ENCODE data around the gene C16orf90.
"Not testable (repeated sequence)": the region's sequence is repeated elsewhere in the genome, so short reads cannot be mapped to it uniquely, and the experiment has no call there.

C16orf90 gene

DNA sequence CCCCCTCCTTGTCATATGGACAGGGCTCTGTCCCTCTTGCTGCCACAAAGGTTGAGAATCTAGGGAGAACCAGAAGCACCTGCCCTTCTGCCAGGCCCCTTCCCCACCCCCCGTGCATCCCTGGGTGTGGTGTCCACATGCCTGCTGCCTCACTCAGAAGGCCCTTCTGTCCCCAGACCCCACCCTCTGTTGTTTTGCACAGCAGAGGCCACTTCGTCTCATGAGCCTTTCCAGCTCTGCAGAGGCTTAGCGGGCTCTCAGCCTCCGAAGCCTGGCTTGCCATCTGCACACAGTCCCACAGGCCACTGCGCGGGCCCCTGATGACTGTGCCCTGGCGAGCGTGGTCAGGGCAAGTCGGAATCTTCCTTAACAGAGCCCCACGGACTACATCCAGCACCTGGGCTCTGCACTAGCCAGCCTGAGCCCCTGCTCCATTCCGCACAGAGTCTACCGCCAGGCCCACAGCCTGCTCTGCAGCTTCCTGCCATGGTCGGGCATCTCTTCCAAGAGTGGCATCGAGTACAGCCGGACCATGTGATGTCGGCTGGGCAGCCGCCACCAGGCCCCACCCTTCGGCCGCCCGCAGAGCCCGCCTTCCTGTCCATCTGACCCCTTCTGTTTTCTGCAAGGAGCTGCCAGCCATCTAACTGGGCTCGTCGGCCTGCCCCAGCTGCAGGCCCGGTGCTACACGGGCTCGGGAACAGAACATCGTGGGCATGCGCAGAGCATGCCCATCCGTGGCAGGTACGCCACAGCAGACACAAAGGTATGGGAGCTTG lies 10.8 kb downstream of the C16orf90 start:
- Histone ChIP-seq H3K36me3 (ENCODE audit: control insufficient read depth in 2 of 2, insufficient read depth in 2 of 2, low read length in 2 of 2) (peaks cover 45 to 52% of the 10 kb centered on the region in 2 donors), H3K9ac (ENCODE audit: low read length in 2 of 2) (no peak overlapping the region), H3K4me1 (ENCODE audit: control insufficient read depth, insufficient read depth, low read length) (peaks cover 1% of the 10 kb centered on the region), H3K27ac (ENCODE audit: low read length) (no peak overlapping the region), H3K27me3 (ENCODE audit: control insufficient read depth in 1 of 2, insufficient read depth in 2 of 2, low read length in 2 of 2) (no peaks in the 10 kb centered on the region), H3K9me3 (ENCODE audit: control insufficient read depth in 2 of 2, low read length in 2 of 2) (no peaks in the 10 kb centered on the region), H3K4me3 (ENCODE audit: low read length in 2 of 2) (no peak overlapping the region)

DNA sequence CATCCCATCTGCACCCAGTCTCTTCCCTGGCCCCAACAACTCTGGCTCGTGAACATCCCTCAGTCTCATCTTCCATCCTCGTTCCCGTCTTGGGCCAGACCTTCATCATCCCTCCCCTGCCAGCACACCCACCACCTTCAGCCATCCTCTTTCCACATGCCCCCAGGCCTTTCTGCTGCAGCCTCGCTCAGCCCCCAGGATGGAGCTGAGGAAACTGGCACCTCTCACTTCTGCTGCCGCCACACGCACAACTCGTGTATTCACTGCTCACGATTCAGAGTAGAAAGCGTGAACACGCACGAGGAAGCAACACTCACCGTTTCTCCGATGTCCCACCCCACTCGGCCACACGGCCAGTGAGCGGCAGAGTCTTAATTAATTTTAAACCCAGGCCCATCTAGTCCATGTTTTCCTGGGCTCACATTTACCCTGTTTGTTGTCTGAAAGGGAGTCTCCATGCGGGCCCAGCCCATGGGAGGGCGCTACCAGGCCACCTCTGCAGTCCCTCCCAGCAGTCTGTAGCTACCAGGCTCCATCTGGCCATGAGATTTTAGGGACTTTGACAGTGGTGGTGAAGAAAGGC lies 12.5 kb downstream of the C16orf90 start:
- Histone ChIP-seq H3K9me3 (ENCODE audit: control insufficient read depth in 2 of 2, low read length in 2 of 2) (no peaks in the 10 kb centered on the region), H3K36me3 (ENCODE audit: control insufficient read depth in 2 of 2, insufficient read depth in 2 of 2, low read length in 2 of 2) (peaks cover 52 to 59% of the 10 kb centered on the region in 2 donors), H3K9ac (ENCODE audit: low read length in 2 of 2) (no peak overlapping the region), H3K4me3 (ENCODE audit: low read length in 2 of 2) (no peak overlapping the region), H3K4me1 (ENCODE audit: control insufficient read depth, insufficient read depth, low read length) (peaks cover 2% of the 10 kb centered on the region), H3K27me3 (ENCODE audit: control insufficient read depth in 1 of 2, insufficient read depth in 2 of 2, low read length in 2 of 2) (no peaks in the 10 kb centered on the region), H3K27ac (ENCODE audit: low read length) (no peak overlapping the region)

DNA sequence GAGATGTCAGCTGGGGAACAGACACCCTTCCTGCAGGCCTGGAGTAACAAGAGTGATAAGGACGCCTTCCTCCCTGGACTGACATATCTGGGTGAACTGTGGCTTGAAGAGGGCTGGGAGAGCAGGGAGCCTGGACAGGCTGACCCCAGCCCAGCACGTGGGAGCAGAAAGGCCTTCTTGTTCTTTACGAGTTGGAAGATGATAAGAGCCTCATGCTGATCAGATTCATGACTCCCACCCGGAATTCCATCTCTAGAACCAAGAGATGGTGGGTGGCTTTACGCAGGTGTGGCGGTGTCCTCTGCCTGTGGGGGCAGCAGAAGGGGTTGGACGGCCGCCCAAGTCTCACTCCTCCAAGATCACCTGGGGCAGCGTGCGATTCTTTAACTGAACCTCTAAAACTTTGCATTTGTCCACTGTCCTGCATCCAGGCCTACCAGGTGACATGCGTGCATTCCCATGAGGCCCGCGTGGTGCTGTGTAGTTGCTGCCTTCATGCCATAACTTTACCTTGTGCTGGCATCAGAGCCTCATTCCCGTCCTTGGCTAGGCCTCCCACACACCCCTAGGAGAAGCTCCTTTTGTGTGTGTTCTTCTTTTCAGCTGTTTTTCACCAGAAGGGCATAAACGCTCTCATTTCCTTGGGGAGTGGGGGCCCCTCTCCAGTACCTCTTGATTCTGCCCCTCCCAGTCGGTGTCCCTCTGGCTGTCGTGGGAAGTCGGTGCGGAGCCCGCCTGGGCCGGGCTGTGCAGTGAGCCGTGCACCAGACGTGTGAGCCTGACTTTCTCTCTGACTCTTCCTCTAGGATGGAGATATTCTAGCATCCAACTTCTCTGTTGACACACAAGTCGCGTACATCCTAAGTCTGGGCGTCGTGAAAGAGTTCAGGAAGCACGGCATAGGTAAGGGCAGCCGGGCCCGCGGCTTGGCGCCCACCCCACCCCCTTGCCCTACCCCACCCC lies 13.3 kb downstream of the C16orf90 start:
- Histone ChIP-seq H3K27ac (ENCODE audit: low read length) (no peak overlapping the region), H3K36me3 (ENCODE audit: control insufficient read depth in 2 of 2, insufficient read depth in 2 of 2, low read length in 2 of 2) (peaks cover 52 to 56% of the 10 kb centered on the region in 2 donors), H3K4me1 (ENCODE audit: control insufficient read depth, insufficient read depth, low read length) (peaks cover 2% of the 10 kb centered on the region)

DNA sequence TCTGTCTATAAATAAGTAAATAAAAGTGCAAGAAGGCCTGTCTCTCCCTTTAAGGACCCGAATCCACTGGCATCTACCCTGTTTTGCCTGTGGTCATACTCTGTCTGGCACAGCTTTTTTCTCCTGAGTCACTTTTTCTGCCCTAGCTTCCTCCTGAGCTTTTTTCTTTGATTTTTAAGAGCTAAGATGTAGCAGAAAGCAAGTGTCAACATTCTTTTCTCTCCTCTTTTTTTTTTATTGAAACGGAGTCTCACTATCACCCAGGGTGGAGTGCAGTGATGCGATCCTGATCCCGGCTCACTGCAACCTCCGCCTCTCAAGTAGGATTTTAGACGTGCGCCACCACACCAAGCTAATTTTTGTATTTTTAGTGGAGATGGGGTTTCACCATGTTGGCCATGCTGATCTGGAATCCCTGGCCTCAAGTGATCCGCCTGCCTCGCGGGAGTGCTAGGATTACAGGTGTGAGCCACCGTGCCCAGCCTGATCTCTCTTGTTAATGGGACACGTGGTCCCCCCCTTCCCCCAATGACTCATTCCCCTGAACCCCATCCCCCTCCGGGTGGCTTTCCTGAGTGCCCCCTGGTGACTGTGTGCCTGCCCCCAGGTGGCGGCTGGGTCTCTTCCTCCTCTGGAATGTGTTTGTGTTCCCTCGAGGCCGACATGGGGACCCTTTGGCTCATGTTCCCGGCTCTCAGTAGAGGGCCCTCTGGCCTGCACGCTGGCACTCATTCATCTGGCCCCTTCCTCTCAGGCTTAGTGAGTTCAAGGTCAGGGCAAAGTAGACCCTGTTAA lies 14.2 kb downstream of the C16orf90 start:
- Histone ChIP-seq H3K9ac (ENCODE audit: low read length in 2 of 2) (no peak overlapping the region), H3K4me3 (ENCODE audit: low read length in 2 of 2) (no peak overlapping the region), H3K9me3 (ENCODE audit: control insufficient read depth in 2 of 2, low read length in 2 of 2) (no peaks in the 10 kb centered on the region), H3K4me1 (ENCODE audit: control insufficient read depth, insufficient read depth, low read length) (peaks cover 2% of the 10 kb centered on the region), H3K36me3 (ENCODE audit: control insufficient read depth in 2 of 2, insufficient read depth in 2 of 2, low read length in 2 of 2) (peaks cover 51 to 56% of the 10 kb centered on the region in 2 donors), H3K27ac (ENCODE audit: low read length) (no peak overlapping the region), H3K27me3 (ENCODE audit: control insufficient read depth in 1 of 2, insufficient read depth in 2 of 2, low read length in 2 of 2) (no peaks in the 10 kb centered on the region)

More for the DNA sequence above, 13.3 kb downstream of the C16orf90 start:
- no peaks in the 10 kb centered on the region for H3K27me3 ChIP-seq (ENCODE audit: control insufficient read depth in 1 of 2, insufficient read depth in 2 of 2, low read length in 2 of 2)
- H3K4me3 ChIP-seq (ENCODE audit: low read length in 2 of 2): no peak overlapping the region
- H3K9ac ChIP-seq (ENCODE audit: low read length in 2 of 2): no peak overlapping the region
- H3K9me3 ChIP-seq (ENCODE audit: control insufficient read depth in 2 of 2, low read length in 2 of 2): no peaks in the 10 kb centered on the region

GRCh38 chr16:3479654-3480216 lies 15.6 kb downstream of the C16orf90 start:
- H3K4me1 ChIP-seq (ENCODE audit: control insufficient read depth, insufficient read depth, low read length): peaks cover 2% of the 10 kb centered on the region
- H3K9ac ChIP-seq (ENCODE audit: low read length in 2 of 2): no peak overlapping the region
- no peak overlapping the region for H3K27ac ChIP-seq (ENCODE audit: low read length)
- no peak overlapping the region for H3K4me3 ChIP-seq (ENCODE audit: low read length in 2 of 2)
- peaks cover 39 to 43% of the 10 kb centered on the region in 2 donors for H3K36me3 ChIP-seq (ENCODE audit: control insufficient read depth in 2 of 2, insufficient read depth in 2 of 2, low read length in 2 of 2)
- H3K27me3 ChIP-seq (ENCODE audit: control insufficient read depth in 1 of 2, insufficient read depth in 2 of 2, low read length in 2 of 2): no peaks in the 10 kb centered on the region
- no peaks in the 10 kb centered on the region for H3K9me3 ChIP-seq (ENCODE audit: control insufficient read depth in 2 of 2, low read length in 2 of 2)

GRCh38 chr16:3478242-3478925 lies 16.9 kb downstream of the C16orf90 start:
- Histone ChIP-seq H3K27ac (ENCODE audit: low read length) (no peak overlapping the region), H3K4me3 (ENCODE audit: low read length in 2 of 2) (no peak overlapping the region), H3K4me1 (ENCODE audit: control insufficient read depth, insufficient read depth, low read length) (peaks cover 2% of the 10 kb centered on the region), H3K9ac (ENCODE audit: low read length in 2 of 2) (no peak overlapping the region), H3K36me3 (ENCODE audit: control insufficient read depth in 2 of 2, insufficient read depth in 2 of 2, low read length in 2 of 2) (peaks cover 27 to 32% of the 10 kb centered on the region in 2 donors), H3K9me3 (ENCODE audit: control insufficient read depth in 2 of 2, low read length in 2 of 2) (no peaks in the 10 kb centered on the region), H3K27me3 (ENCODE audit: control insufficient read depth in 1 of 2, insufficient read depth in 2 of 2, low read length in 2 of 2) (no peaks in the 10 kb centered on the region)

GRCh38 chr16:3476409-3476808 lies 18.9 kb downstream of the C16orf90 start:
- H3K27me3 ChIP-seq (ENCODE audit: control insufficient read depth in 1 of 2, insufficient read depth in 2 of 2, low read length in 2 of 2): no peaks in the 10 kb centered on the region
- H3K36me3 ChIP-seq (ENCODE audit: control insufficient read depth in 2 of 2, insufficient read depth in 2 of 2, low read length in 2 of 2): peaks cover 11 to 18% of the 10 kb centered on the region in 2 donors
- no peaks in the 10 kb centered on the region for H3K9me3 ChIP-seq (ENCODE audit: control insufficient read depth in 2 of 2, low read length in 2 of 2)
- peaks cover 2% of the 10 kb centered on the region for H3K4me1 ChIP-seq (ENCODE audit: control insufficient read depth, insufficient read depth, low read length)
- no peak overlapping the region for H3K4me3 ChIP-seq (ENCODE audit: low read length in 2 of 2)
- H3K27ac ChIP-seq (ENCODE audit: low read length): no peak overlapping the region
- no peak overlapping the region for H3K9ac ChIP-seq (ENCODE audit: low read length in 2 of 2)

DNA sequence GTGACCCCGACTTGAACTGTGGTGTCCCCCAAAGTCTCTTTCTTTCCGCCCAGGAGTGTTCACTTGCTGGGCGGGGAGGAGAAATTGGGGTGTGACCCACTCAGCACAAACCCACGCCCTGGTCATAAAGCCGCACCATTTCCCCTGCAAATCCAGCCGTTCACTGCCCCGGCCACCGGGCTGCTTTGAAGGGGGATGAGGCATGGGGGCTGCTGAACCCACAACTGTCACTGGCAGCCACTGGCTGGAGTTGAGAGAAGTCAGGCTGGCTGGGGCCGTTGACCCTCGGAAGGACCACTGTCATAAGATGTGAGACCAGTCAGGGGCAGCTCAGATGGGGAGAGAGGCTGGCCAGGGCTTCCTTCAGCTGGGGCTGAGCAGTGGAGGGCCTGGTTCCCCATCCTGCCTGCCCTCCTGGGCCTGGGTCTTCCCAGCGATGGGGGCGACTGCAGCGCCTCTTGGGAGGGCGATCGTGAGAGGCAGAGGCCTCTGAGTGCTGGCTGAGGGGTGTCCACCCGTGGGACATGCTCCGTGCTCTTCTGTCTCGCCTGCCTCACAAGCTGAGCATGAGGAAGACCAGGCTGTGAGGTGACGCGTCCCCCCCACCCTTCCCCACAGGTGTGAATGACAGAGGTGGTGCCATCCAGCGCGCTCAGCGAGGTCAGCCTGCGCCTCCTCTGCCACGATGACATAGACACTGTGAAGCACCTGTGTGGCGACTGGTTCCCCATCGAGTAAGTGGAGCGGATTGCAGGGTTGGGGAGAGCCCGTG lies 19.5 kb downstream of the C16orf90 start:
- H3K9ac ChIP-seq (ENCODE audit: low read length in 2 of 2): no peak overlapping the region
- peaks cover 11 to 15% of the 10 kb centered on the region in 2 donors for H3K36me3 ChIP-seq (ENCODE audit: control insufficient read depth in 2 of 2, insufficient read depth in 2 of 2, low read length in 2 of 2)
- H3K27ac ChIP-seq (ENCODE audit: low read length): no peak overlapping the region
- no peaks in the 10 kb centered on the region for H3K27me3 ChIP-seq (ENCODE audit: control insufficient read depth in 1 of 2, insufficient read depth in 2 of 2, low read length in 2 of 2)
- H3K4me3 ChIP-seq (ENCODE audit: low read length in 2 of 2): no peak overlapping the region
- H3K9me3 ChIP-seq (ENCODE audit: control insufficient read depth in 2 of 2, low read length in 2 of 2): no peaks in the 10 kb centered on the region
- H3K4me1 ChIP-seq (ENCODE audit: control insufficient read depth, insufficient read depth, low read length): peaks cover 2% of the 10 kb centered on the region

DNA sequence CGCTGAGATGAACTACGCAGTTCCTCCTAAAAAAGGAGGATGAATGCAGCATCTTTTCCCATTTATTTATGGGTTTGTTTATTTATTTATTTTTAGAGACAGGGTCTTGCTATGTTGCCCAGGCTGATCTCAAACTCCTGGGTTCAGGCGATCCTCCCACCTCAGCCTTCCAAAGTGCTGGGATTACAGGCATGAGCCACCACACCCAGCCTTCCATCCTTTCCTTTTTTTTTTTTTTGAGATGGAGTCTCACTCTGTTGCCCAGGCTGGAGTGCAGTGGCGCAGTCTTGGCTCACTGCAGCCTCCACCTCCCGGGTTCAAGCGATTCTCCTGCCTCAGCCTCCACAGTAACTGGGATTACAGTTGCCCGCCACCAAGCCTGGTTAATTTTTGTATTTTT lies 20.4 kb downstream of the C16orf90 start:
- H3K36me3 ChIP-seq (ENCODE audit: control insufficient read depth in 2 of 2, insufficient read depth in 2 of 2, low read length in 2 of 2): peaks cover 10 to 13% of the 10 kb centered on the region in 2 donors
- H3K27me3 ChIP-seq (ENCODE audit: control insufficient read depth in 1 of 2, insufficient read depth in 2 of 2, low read length in 2 of 2); H3K9ac ChIP-seq (ENCODE audit: low read length in 2 of 2); H3K27ac ChIP-seq (ENCODE audit: low read length); H3K4me3 ChIP-seq (ENCODE audit: low read length in 2 of 2); H3K4me1 ChIP-seq (ENCODE audit: control insufficient read depth, insufficient read depth, low read length); H3K9me3 ChIP-seq (ENCODE audit: control insufficient read depth in 2 of 2, low read length in 2 of 2): not testable (repeated sequence)
